ENCODE measurements around the gene POMT2. TPM values are rescaled to one million over a fixed set of nuclear protein-coding genes. Genes with fewer than 3 reads are reported as not detected.

The POMT2 gene
- total RNA-seq, 2 experiments from 2014 or later = 5.9 to 31.4 TPM

- Histone ChIP-seq H3K27ac (ENCODE audit: low read depth, low read length, poor library complexity, severe bottlenecking) (no peak overlapping the region), H3K4me2 (ENCODE audit: low read length) (no peak overlapping the region), H3K36me3 (ENCODE audit: insufficient read depth, low read length) (no peaks in the 10 kb centered on the region), H3K4me3 (ENCODE audit: low read depth, low read length, poor library complexity, severe bottlenecking) (no peak overlapping the region), H3K9me3 (ENCODE audit: low read length) (no peaks in the 10 kb centered on the region), H4K20me1 (ENCODE audit: insufficient read depth, low read length) (no peaks in the 10 kb centered on the region), H3K9me2 (ENCODE audit: insufficient read depth, low read length) (no peaks in the 10 kb centered on the region), H3K4me1 (ENCODE audit: insufficient read depth, low read length, poor library complexity, severe bottlenecking) (peaks cover 7% of the 10 kb centered on the region), H2AFZ (ENCODE audit: low read length) (no peak overlapping the region), H3K79me2 (ENCODE audit: insufficient read depth, low read depth, low read length) (no peaks in the 10 kb centered on the region)
- TF ChIP-seq, protein P1, sequence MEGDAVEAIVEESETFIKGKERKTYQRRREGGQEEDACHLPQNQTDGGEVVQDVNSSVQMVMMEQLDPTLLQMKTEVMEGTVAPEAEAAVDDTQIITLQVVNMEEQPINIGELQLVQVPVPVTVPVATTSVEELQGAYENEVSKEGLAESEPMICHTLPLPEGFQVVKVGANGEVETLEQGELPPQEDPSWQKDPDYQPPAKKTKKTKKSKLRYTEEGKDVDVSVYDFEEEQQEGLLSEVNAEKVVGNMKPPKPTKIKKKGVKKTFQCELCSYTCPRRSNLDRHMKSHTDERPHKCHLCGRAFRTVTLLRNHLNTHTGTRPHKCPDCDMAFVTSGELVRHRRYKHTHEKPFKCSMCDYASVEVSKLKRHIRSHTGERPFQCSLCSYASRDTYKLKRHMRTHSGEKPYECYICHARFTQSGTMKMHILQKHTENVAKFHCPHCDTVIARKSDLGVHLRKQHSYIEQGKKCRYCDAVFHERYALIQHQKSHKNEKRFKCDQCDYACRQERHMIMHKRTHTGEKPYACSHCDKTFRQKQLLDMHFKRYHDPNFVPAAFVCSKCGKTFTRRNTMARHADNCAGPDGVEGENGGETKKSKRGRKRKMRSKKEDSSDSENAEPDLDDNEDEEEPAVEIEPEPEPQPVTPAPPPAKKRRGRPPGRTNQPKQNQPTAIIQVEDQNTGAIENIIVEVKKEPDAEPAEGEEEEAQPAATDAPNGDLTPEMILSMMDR (conservative IDR thresholded peaks at IDR 0.05; ENCODE audit: low read length) = no peak
- no peak for TF ChIP-seq EZH2phosphoT487 (IDR thresholded peaks at IDR 0.05; ENCODE audit: borderline replicate concordance, low read depth, low read length)
- ChIA-PET POLR2A (interaction anchor here (0.8 kb wide), 1 partner anchor 14 kb away, joined by 4 read pairs; no protein-coding TSS in a partner anchor), CTCF (ENCODE audit: unreplicated experiment) (interaction anchor here (0.7 kb wide), 1 partner anchor 653 kb away, joined by 3 read pairs; no protein-coding TSS in a partner anchor)
- DNase-seq (ENCODE audit: low spot score) = peak; percentile 6
- BruUV-seq (replicated peaks) = no TSS peak
- intact Hi-C loops (cut with micrococcal nuclease; ENCODE audit: unreplicated experiment) = no loop called here
These were observed 51.6 kb downstream of the POMT2 start for GRCh38 chr14:77268989-77269600.

DNA sequence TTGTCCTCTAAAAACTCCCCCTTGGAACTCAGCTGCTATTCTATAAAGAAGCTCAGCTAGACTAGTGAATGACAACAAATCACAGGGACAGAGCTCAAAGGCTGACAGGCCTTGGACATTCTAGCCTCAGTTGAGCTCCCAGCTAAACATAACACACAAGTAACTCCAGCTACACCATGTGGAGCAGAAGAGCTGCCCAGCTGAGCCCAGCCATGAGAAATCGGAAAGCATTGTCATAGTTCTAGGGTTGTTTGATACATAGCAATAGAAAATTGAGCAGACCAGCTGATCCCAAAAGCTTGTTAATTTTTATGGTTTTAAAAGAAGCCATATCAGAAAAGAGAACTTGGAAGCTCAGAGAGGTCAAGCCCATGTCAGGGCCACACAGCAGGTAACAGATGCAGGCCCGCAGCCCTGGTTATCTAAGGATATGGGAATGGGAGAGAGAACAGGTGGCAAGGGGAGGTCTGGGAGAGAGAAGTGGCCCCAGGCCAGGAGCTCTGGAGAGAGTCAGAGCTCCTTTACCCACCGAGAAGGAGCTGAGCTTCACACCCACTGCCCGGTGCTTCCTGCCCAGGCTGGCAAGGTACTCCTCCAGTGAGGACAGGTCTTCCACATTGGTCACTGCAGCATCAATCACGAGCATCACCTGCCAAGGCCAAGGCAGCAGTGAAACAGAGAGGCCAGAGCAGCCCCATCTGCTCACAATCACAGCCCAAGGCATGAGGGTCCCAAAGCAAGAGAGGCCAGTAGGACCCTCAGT lies 52.6 kb downstream of the POMT2 start:
- no peaks in the 10 kb centered on the region for H3K4me1 ChIP-seq (ENCODE audit: insufficient read depth, low read length, poor library complexity, severe bottlenecking)
- no peak overlapping the region for H3K4me3 ChIP-seq (ENCODE audit: low read depth, low read length, poor library complexity, severe bottlenecking)
- no peak overlapping the region for H3K27ac ChIP-seq (ENCODE audit: low read depth, low read length, poor library complexity, severe bottlenecking)
- no peak overlapping the region for H2AFZ ChIP-seq (ENCODE audit: low read length)
- TF ChIP-seq, protein P1 (conservative IDR thresholded peaks at IDR 0.05; ENCODE audit: low read length) = no peak
- TF ChIP-seq EZH2phosphoT487 (IDR thresholded peaks at IDR 0.05; ENCODE audit: borderline replicate concordance, low read depth, low read length) = no peak
- H3K79me2 ChIP-seq (ENCODE audit: insufficient read depth, low read depth, low read length) = no peaks in the 10 kb centered on the region
- H3K4me2 ChIP-seq (ENCODE audit: low read length) = no peak overlapping the region
- H3K36me3 ChIP-seq (ENCODE audit: insufficient read depth, low read length) = no peaks in the 10 kb centered on the region
- no peaks in the 10 kb centered on the region for H3K9me3 ChIP-seq (ENCODE audit: low read length)
- H3K9me2 ChIP-seq (ENCODE audit: insufficient read depth, low read length) = no peaks in the 10 kb centered on the region
- intact Hi-C loops (cut with micrococcal nuclease; ENCODE audit: unreplicated experiment) = no loop called here
- BruUV-seq (replicated peaks) = no TSS peak
- no peak for DNase-seq (ENCODE audit: low spot score)
- CTCF ChIA-PET (ENCODE audit: unreplicated experiment) = no interaction called here
- POLR2A ChIA-PET = interaction anchor here (0.6 to 1.1 kb wide), 3 partner anchors 15 to 221 kb away, joined by 3 to 4 read pairs (median 3); no protein-coding TSS in a partner anchor
- H4K20me1 ChIP-seq (ENCODE audit: insufficient read depth, low read length) = no peaks in the 10 kb centered on the region

GRCh38 chr14:77266336-77266735 lies 54.3 kb downstream of the POMT2 start:
- H3K4me1 ChIP-seq (ENCODE audit: insufficient read depth, low read length, poor library complexity, severe bottlenecking) = no peaks in the 10 kb centered on the region
- ChIA-PET POLR2A (interaction anchor here (0.6 kb wide), 1 partner anchor 16 kb away, joined by 3 read pairs; no protein-coding TSS in a partner anchor), CTCF (ENCODE audit: unreplicated experiment) (no interaction called here)
- H3K9me3 ChIP-seq (ENCODE audit: low read length) = no peaks in the 10 kb centered on the region
- H3K4me3 ChIP-seq (ENCODE audit: low read depth, low read length, poor library complexity, severe bottlenecking) = no peak overlapping the region
- intact Hi-C loops (cut with micrococcal nuclease; ENCODE audit: unreplicated experiment) = no loop called here
- BruUV-seq (replicated peaks) = no TSS peak
- H3K4me2 ChIP-seq (ENCODE audit: low read length) = no peak overlapping the region
- TF ChIP-seq EZH2phosphoT487 (IDR thresholded peaks at IDR 0.05; ENCODE audit: borderline replicate concordance, low read depth, low read length) = no peak
- TF ChIP-seq, protein P1 (conservative IDR thresholded peaks at IDR 0.05; ENCODE audit: low read length) = no peak
- DNase-seq (ENCODE audit: low spot score) = no peak
- H4K20me1 ChIP-seq (ENCODE audit: insufficient read depth, low read length) = no peaks in the 10 kb centered on the region
- H3K79me2 ChIP-seq (ENCODE audit: insufficient read depth, low read depth, low read length) = no peaks in the 10 kb centered on the region
- H3K9me2 ChIP-seq (ENCODE audit: insufficient read depth, low read length) = no peaks in the 10 kb centered on the region
- no peak overlapping the region for H3K27ac ChIP-seq (ENCODE audit: low read depth, low read length, poor library complexity, severe bottlenecking)
- no peaks in the 10 kb centered on the region for H3K36me3 ChIP-seq (ENCODE audit: insufficient read depth, low read length)
- no peak overlapping the region for H2AFZ ChIP-seq (ENCODE audit: low read length)
